ENCODE measurements around the gene SFXN4.

DNA sequence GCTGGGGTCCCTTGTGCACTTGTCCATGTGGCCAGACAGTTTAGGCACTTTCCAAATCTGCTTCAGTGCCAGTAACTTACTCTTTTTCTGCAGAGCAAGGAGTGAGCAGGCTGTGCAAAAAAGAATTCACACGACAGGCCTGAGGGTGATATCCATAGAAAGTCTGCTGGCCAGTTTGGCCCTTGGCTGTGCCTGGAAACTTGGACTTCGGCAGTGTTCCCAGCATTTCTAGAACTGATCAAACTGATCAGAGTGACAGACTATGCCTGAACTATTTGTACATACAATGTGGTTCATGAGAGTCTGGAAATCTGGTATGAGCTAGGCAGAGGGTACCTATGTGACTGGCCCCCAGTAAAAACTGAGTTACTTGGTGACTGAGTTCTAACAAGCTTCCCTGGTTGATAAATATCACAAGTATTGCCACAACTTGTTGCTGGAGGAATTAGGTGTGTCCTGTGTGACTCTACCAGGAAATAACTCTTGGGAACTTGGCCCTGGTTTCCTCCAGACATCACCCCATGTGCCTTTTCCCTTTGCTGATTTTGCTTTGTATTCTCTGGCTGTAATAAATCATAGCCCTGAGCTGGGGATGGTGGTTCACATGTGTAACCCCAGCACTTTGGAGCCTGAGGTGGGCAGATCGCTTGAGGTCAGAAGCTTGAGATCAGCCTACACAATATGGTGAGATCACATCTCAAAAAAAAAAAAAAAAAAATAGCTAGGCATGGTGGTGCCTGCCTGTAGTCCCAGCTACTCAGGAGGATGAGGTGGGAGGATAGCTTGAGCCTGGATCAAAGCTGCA, 64.9 kb downstream of the SFXN4 start:
- no peak for TF ChIP-seq RELA (CRISPR knock-in tag; IDR thresholded peaks at IDR 0.05; ENCODE audit: borderline replicate concordance)
- no peak for TF ChIP-seq CTCF (IDR thresholded peaks at IDR 0.05)
- TF ChIP-seq CREB1 (CRISPR knock-in tag; IDR thresholded peaks at IDR 0.05): no peak
- TF ChIP-seq ETV6 (CRISPR knock-in tag; IDR thresholded peaks at IDR 0.05): no peak
- no peak for TF ChIP-seq ZNF263 (CRISPR knock-in tag; IDR thresholded peaks at IDR 0.05; ENCODE audit: low read depth)
- TF ChIP-seq FOXP4 (CRISPR knock-in tag; IDR thresholded peaks at IDR 0.05): no peak
- no peak for TF ChIP-seq ZBTB21 (CRISPR knock-in tag; IDR thresholded peaks at IDR 0.05; ENCODE audit: borderline replicate concordance)
- TF ChIP-seq MAX (CRISPR knock-in tag; IDR thresholded peaks at IDR 0.05): no peak
- no peak for TF ChIP-seq EMX1 (CRISPR knock-in tag; IDR thresholded peaks at IDR 0.05)
- TF ChIP-seq SP1 (CRISPR knock-in tag; conservative IDR thresholded peaks at IDR 0.05): no peak
- TF ChIP-seq, protein P1, sequence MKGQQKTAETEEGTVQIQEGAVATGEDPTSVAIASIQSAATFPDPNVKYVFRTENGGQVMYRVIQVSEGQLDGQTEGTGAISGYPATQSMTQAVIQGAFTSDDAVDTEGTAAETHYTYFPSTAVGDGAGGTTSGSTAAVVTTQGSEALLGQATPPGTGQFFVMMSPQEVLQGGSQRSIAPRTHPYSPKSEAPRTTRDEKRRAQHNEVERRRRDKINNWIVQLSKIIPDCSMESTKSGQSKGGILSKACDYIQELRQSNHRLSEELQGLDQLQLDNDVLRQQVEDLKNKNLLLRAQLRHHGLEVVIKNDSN (CRISPR knock-in tag; IDR thresholded peaks at IDR 0.05): no peak
- TF ChIP-seq MYBL2 (CRISPR knock-in tag; IDR thresholded peaks at IDR 0.05): no peak
